Stimulated activated effector memory CD8-positive, alpha-beta T cell treated with anti-CD3 and anti-CD28 coated beads, Interleukin-12 subunit alpha, Interleukin-12 subunit beta, amount 100 ng/mL, for 72 hours (primary cell): ENCODE data around the gene CHKB.
A peak's percentile ranks its signal among the peaks of the same experiment; 100 is the strongest.

Source experiments
- ATAC-seq: fragments of 150-1000 bp; cut with Tn5 transposase; 2 replicates; pipeline ENCODE4 v1.10.0; 2021
- DNase-seq, 2 donors: peaks; one replicate each; pipeline ENCODE4 v3.0.0; 2021 to 2022; ENCODE audit warnings: low spot score in 2 of 2
- H3K27ac Mint-ChIP-seq: one replicate; pipeline ENCODE4 v1.8.0; 2022; ENCODE audit warnings: mild to moderate bottlenecking, mixed read lengths
- H3K36me3 Mint-ChIP-seq: one replicate; pipeline ENCODE4 v1.8.0; 2022; ENCODE audit warnings: mild to moderate bottlenecking, mixed read lengths
- H3K4me1 Mint-ChIP-seq: one replicate; pipeline ENCODE4 v1.8.0; 2022; ENCODE audit warnings: mixed read lengths
- H3K4me3 Mint-ChIP-seq: one replicate; pipeline ENCODE4 v1.8.0; 2022; ENCODE audit warnings: mild to moderate bottlenecking, mixed read lengths
- H3K9me3 Mint-ChIP-seq: one replicate; pipeline ENCODE4 v1.8.0; 2022; ENCODE audit warnings: mixed read lengths

CHKB gene

DNA sequence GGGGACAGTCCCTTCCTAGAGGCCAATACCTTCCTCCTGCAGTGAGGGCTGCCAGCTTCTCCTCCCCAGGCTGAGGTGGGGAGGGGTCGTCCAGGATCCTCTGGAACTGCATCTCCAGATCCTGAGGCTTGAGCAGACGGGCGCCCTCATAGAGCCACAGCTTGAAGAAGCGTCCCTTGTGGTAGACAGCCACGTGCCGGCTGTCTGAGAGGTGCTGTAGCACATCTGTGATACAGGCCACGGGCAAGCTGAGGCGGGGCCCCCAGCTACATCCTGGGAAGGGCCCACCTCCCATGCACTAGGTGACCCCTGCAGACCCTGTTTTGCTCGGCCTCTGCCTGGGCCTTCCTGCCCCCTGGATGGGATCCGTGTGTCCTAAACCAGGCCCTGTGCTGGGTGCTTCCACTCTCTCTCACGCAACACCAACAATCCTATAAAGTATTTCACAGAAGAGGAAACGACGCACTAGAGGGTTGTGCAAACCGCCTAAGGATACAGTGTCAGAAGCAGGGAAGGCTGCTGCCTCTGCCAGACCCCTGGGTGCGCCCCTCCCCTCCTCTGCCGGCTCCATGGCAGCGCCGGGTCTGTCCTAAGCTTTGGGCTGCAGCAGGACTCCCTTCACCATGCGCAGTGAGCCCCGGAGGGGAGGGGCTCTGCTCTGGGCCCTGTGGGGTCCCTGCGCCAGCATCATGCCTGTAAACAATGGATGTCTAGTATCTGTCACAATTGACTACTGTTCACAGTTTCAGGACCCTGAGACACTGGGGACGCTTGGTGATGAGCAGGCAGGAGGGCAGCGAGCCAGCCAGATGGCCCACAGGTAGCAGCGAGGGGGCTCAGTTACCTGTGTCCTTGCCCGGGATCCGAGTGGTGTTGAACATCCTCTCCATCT, 8.9 kb downstream of the CHKB start:
- Mint-ChIP-seq H3K27ac (no peak overlapping the region), H3K4me1 (peaks cover 6% of the 10 kb centered on the region), H3K9me3 (no peaks in the 10 kb centered on the region), H3K4me3 (no peak overlapping the region), H3K36me3 (peaks cover 39% of the 10 kb centered on the region)
- DNase-seq (no peak), ATAC-seq (no peak)

DNA sequence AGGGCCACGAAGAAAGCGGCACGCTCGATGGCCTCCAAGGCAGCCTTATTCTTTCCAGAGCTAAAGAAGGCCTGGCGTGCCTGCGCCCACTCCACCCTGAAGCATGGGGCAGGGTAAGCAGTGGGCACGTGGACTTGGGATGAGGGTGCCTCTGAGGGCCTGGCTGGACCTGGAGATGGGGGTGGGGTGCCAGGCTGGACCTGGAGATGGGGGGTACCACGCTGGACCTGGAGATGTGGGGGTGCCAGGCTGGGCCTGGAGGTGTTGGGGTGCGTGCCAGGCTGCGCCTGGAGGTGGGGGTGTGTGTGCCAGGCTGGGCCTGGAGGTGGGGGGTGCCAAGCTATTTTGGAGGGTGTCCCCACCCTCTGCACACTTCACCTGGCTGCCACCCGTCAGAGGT, 9.7 kb downstream of the CHKB start:
- no peak overlapping the region for H3K27ac Mint-ChIP-seq
- DNase-seq, result no peak
- H3K4me3 Mint-ChIP-seq, result no peak overlapping the region
- no peak for ATAC-seq
- peaks cover 6% of the 10 kb centered on the region for H3K4me1 Mint-ChIP-seq
- H3K9me3 Mint-ChIP-seq, result no peaks in the 10 kb centered on the region
- H3K36me3 Mint-ChIP-seq, result peaks cover 47% of the 10 kb centered on the region

DNA sequence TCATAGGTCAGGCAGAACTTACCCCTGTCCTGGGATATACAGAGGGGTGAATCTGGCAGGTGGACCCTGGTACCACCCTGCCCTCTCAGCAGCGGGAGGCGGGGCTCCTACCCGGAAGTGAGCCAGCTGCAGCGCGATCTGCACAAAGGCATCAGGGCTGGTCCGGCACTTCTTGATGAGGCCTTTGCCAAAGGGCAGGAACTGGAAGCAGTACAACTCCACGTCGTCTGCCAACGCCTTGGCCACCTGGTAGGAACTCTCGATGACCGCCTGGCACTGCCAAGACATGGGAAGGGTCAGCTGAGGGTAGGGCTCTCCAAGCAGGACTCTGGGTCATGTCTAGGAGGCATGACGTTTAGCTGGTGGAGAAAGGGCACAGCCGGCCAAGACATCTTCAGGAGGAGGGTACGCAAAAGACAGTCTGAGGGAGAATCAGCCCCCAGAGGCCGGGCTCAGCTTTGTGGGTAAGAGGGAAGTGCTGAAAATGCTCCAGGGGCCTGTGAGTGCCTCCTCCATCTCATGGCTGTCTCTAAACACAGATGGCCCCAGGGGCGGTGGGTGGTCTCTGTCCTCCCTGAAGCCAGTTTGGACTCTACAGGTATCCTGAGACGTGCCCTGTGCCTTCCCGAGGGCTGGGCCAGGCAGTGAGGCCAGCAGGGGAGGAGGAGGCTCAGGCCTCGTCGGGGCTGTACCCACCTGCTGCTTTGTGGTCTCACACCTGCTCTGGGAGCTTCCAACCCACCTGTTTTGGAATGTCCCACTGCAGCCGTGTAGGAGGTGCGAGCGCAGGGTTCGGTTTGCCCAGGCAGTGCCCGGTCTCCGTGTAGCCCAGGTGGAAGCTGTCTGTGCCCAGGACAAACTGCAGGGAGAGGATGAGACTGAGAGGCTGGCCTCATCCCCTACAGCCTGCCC, 11.1 kb downstream of the CHKB start:
- Mint-ChIP-seq H3K4me3 (no peak overlapping the region), H3K27ac (no peak overlapping the region)

GRCh38 chr22:50570861-50571260, 11.8 kb downstream of the CHKB start:
- Mint-ChIP-seq H3K4me1 (no peaks in the 10 kb centered on the region), H3K36me3 (peaks cover 52% of the 10 kb centered on the region), H3K27ac (no peak overlapping the region), H3K4me3 (no peak overlapping the region), H3K9me3 (no peaks in the 10 kb centered on the region)
- no peak for ATAC-seq
- DNase-seq, result no peak

More for the DNA sequence above, 11.1 kb downstream of the CHKB start:
- no peak for ATAC-seq
- Mint-ChIP-seq H3K36me3 (peaks cover 52% of the 10 kb centered on the region), H3K9me3 (no peaks in the 10 kb centered on the region), H3K4me1 (no peaks in the 10 kb centered on the region)
- DNase-seq, result no peak

DNA sequence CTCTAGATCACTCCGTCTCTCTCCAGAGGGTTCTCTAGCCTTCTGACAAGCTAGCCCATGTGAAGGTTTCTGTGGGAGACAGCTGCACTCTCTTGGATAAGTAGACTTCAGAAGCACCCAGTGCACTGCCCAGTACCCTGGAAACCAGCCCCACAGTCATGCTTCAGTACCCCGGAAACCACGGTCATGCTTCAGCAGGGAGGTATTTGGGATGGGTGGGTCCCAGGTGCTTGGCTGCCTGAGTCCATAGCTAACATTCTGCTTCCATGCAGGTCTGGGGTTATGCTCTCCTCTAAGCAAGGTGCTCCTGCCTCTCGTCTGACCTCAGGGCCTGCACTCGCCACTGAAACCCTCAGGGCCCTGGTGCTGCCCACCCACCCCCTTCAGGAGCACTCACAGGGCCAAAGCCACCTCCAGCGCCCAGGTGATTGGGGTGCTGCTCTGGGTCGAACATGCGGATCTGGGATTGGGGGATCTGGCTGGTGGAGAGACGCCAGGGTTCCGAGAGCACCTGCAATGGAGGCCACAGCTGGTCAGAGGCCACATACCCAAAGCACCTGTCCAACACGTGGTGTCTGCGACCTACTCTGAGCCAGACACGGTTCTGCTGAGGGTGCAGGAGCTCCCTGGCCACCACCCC, 12.6 kb downstream of the CHKB start:
- no peak overlapping the region for H3K4me3 Mint-ChIP-seq
- no peak for DNase-seq
- no peaks in the 10 kb centered on the region for H3K9me3 Mint-ChIP-seq
- H3K27ac Mint-ChIP-seq, result no peak overlapping the region
- H3K36me3 Mint-ChIP-seq, result peaks cover 47% of the 10 kb centered on the region
- ATAC-seq, result no peak
- no peaks in the 10 kb centered on the region for H3K4me1 Mint-ChIP-seq

DNA sequence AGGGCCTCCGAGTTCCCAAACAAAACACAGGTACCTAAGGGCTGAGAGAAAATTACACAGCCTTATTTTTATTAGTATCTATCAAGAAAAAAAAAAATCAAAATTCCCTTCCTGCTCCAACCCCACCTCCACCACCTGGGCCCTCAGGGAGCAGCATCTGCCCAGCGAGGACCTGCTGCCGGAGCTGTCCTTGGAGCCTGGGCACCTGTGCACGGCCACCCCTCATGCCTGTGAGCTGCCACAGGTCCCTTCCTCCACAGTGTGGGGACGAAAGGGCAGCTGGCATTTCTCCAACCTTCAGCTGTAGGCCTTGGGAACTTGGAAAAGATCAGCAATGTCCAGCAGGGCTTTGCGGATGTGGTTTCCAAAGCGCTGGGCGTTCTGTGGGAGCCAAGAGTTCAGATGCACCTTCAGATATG, 13.6 kb downstream of the CHKB start:
- Mint-ChIP-seq H3K4me3 (no peak overlapping the region), H3K4me1 (no peaks in the 10 kb centered on the region), H3K27ac (no peak overlapping the region), H3K36me3 (peaks cover 46% of the 10 kb centered on the region), H3K9me3 (no peaks in the 10 kb centered on the region)
- DNase-seq (no peak), ATAC-seq (no peak)

- Mint-ChIP-seq H3K27ac (no peak overlapping the region), H3K9me3 (no peaks in the 10 kb centered on the region), H3K36me3 (peaks cover 46% of the 10 kb centered on the region), H3K4me1 (peaks cover 2% of the 10 kb centered on the region), H3K4me3 (no peak overlapping the region)
- ATAC-seq, result no peak
- DNase-seq, result no peak
Observed at GRCh38 chr22:50568626-50569025, 14.0 kb downstream of the CHKB start.

DNA sequence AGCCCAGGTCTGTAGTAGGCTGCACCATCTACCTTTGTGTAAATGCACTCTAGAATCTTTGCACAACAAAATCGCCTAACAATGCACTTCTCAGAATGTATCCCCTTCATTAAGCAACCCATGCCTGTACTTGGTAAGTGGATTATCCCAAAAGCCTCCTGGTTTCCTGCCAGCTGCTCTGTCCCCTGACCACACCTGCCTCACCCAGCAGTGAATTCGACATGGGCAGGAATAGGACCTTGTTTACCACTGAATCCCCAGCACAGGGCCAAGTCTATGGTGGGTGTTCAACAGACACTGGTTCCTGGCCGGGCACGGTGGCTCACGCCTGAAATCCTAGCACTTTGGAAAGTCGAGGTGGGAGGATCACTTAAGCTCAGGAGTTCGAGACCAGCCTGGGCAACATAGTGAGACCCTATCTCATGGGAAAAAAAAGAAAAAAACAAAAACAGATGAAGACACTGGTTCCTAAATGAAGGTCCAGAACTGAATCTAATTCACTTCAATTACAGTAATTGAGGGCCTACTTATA, 14.9 kb downstream of the CHKB start:
- Mint-ChIP-seq H3K9me3 (no peaks in the 10 kb centered on the region), H3K27ac (no peak overlapping the region), H3K4me1 (peaks cover 10% of the 10 kb centered on the region), H3K4me3 (no peak overlapping the region), H3K36me3 (peaks cover 45% of the 10 kb centered on the region)
- ATAC-seq, result no peak
- DNase-seq, result no peak

GRCh38 chr22:50564289-50564688, 18.4 kb downstream of the CHKB start:
- no peak for ATAC-seq

DNA sequence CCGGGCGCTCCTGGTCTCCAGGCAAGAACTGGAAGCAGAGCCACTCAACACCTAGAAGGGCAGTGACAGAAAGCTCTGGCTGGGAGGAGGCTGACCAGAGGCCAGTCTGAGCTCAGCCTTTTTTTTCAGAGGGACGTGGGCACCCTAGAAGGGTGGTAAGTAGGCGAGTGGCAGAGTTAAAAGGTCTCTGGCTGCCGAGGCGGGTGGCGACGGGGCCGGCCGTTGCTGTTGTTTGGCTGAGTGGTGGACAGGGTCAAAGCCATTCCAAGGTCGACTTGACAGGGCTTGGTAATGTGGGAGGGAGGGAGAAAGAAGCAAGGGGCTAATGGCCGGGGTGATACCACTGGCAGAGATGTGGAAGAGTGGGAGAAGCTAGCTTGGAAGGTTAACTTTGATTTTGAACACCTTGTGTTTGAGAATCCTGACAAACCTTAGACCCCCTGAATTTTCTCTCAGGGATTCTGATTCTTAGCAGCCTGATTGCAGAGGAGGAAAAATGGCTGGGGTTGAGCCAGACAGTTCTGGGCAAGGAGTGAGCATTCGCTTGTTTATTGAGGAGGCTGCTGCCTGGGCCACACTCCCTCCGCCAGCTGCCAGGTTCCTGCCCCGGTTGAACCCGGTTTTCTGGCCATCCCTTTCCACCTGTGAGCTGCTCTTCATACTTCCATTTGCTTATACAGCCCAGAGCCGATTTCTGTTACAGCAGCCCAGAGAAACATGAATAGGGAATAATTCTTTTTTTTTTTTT, 19.1 kb downstream of the CHKB start:
- Mint-ChIP-seq H3K36me3 (peaks cover 12% of the 10 kb centered on the region), H3K4me1 (peaks cover 24% of the 10 kb centered on the region), H3K9me3 (no peaks in the 10 kb centered on the region), H3K27ac (peak overlapping the region; percentile 72), H3K4me3 (peak overlapping the region; percentile 89)
- DNase-seq (no peak), ATAC-seq (no peak)

More at GRCh38 chr22:50564289-50564688, 18.4 kb downstream of the CHKB start:
- no peak overlapping the region for H3K27ac Mint-ChIP-seq
- H3K36me3 Mint-ChIP-seq, result peaks cover 19% of the 10 kb centered on the region
- H3K4me3 Mint-ChIP-seq, result no peak overlapping the region
- H3K9me3 Mint-ChIP-seq, result no peaks in the 10 kb centered on the region
- DNase-seq, result no peak
- peaks cover 24% of the 10 kb centered on the region for H3K4me1 Mint-ChIP-seq

DNA sequence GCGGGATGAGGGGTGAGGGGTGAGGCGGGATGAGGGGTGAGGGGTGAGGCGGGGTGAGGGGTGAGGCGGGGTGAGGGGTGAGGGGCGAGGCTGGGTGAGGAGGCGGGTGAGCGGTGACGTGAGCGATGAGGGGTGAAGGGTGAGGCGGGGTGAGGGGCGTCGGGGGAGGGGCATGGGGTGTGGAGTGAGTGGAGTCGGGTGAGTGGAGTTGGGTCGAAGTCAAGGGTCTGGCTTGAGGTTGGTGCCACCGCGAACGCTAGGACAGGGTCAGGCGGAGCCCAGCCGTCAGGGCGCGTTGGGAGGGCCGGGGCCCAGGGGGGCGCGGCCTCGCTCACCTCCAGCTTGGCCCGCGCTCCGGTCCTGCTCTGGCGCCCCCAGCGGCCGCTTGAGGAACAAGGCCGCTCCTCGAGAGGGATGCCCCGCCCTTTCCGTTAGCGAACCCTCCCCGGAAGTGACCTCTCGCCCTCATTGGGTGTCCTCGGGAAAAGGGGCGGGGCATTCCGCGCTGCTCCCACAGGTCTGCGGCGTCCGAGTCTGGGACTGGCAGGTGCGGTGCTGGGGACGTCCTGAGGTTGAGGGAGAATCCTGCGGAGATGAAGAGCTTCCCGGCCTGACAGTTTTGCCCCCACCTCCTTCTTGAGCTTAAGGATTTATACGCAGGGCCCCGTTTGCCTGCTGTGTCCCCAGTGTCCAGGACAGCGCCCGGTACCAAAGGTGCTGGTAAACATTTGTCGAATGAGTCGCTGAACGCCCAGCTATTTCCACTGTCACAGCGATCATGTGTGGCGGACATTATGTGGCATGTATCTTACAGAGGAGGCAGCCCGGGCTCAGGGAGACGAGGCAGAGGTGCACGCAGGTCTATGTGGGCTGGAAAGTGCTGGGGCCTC, 19.9 kb downstream of the CHKB start, which contains the start of gene SYCE3:
Gene SYCE3, minus strand, starts transcription at position 397 of the 890 bp plus-strand sequence. CDS start 6,514 bp downstream, outside the sequence.
- peak within 1 kb of the TSS; percentile 89 for H3K4me3 Mint-ChIP-seq
- no peaks in the 10 kb centered on the region for H3K9me3 Mint-ChIP-seq
- peaks cover 24% of the 10 kb centered on the region for H3K4me1 Mint-ChIP-seq
- peaks cover 3% of the 10 kb centered on the region for H3K36me3 Mint-ChIP-seq
- DNase-seq (peak; percentile 99), ATAC-seq (peak; percentile 95)
- peak within 1 kb of the TSS; percentile 91 for H3K27ac Mint-ChIP-seq

- DNase-seq, result no peak
- ATAC-seq, result no peak
- peaks cover 24% of the 10 kb centered on the region for H3K4me1 Mint-ChIP-seq
- no peaks in the 10 kb centered on the region for H3K36me3 Mint-ChIP-seq
- H3K4me3 Mint-ChIP-seq, result peak overlapping the region; percentile 70
- H3K27ac Mint-ChIP-seq, result peak overlapping the region; percentile 91
- H3K9me3 Mint-ChIP-seq, result no peaks in the 10 kb centered on the region
Observed at GRCh38 chr22:50561401-50562358, 21.0 kb downstream of the CHKB start.

GRCh38 chr22:50560034-50560433, 22.6 kb downstream of the CHKB start:
- no peak overlapping the region for H3K4me3 Mint-ChIP-seq
- H3K27ac Mint-ChIP-seq, result no peak overlapping the region
- DNase-seq (no peak), ATAC-seq (no peak)
- H3K4me1 Mint-ChIP-seq, result peaks cover 24% of the 10 kb centered on the region
- H3K36me3 Mint-ChIP-seq, result no peaks in the 10 kb centered on the region
- H3K9me3 Mint-ChIP-seq, result no peaks in the 10 kb centered on the region
